ENCODE data around the gene SLC5A10.

- TF ChIP-seq POLR2A (IDR thresholded peaks at IDR 0.05) (no peak), CTCF (IDR thresholded peaks at IDR 0.05) (no peak)
Measured at GRCh38 chr17:18937981-18938691, 13.8 kb upstream of the SLC5A10 start.

Measured in esophagus squamous epithelium (tissue), 4 donors.